ENCODE data around the gene POP7. TPM values are rescaled to one million over a fixed set of nuclear protein-coding genes. Genes with fewer than 3 reads are reported as not detected.

The POP7 gene
- total RNA-seq, 1 donor from 2014 or later = 67.9 TPM

- peak overlapping the region; percentile 96 for H3K4me3 Mint-ChIP-seq
- peaks cover 19% of the 10 kb centered on the region for H3K27me3 Mint-ChIP-seq (ENCODE audit: low read depth)
- peaks cover 10% of the 10 kb centered on the region for H3K4me1 Mint-ChIP-seq
- no peak overlapping the region for H3K27ac Mint-ChIP-seq (ENCODE audit: unreplicated experiment)
- H3K9me3 Mint-ChIP-seq = no peaks in the 10 kb centered on the region
- H3K36me3 Mint-ChIP-seq (ENCODE audit: low read depth) = peaks cover 6% of the 10 kb centered on the region
- TF ChIP-seq CTCF (conservative IDR thresholded peaks at IDR 0.05) = no peak
- DNase-seq (ENCODE audit: low read depth, low spot score) = no peak
Observed at GRCh38 chr7:100675105-100675451, 30.8 kb upstream of the POP7 start.

- peak overlapping the region; percentile 89 for H3K4me3 Mint-ChIP-seq
- TF ChIP-seq CTCF (conservative IDR thresholded peaks at IDR 0.05) = no peak
- H3K9me3 Mint-ChIP-seq = no peaks in the 10 kb centered on the region
- DNase-seq (ENCODE audit: low read depth, low spot score) = peak; percentile 64
- H3K4me1 Mint-ChIP-seq = peaks cover 13% of the 10 kb centered on the region
- H3K36me3 Mint-ChIP-seq (ENCODE audit: low read depth) = peaks cover 8% of the 10 kb centered on the region
- no peak overlapping the region for H3K27ac Mint-ChIP-seq (ENCODE audit: unreplicated experiment)
- H3K27me3 Mint-ChIP-seq (ENCODE audit: low read depth) = peaks cover 16% of the 10 kb centered on the region
Observed at GRCh38 chr7:100675581-100676350, 30.2 kb upstream of the POP7 start.

- Mint-ChIP-seq H3K4me1 (peaks cover 13% of the 10 kb centered on the region), H3K27ac (ENCODE audit: unreplicated experiment) (peak overlapping the region; percentile 71), H3K36me3 (ENCODE audit: low read depth) (peaks cover 8% of the 10 kb centered on the region), H3K27me3 (ENCODE audit: low read depth) (peaks cover 8% of the 10 kb centered on the region), H3K4me3 (peak overlapping the region; percentile 89), H3K9me3 (no peaks in the 10 kb centered on the region)
- no peak for DNase-seq (ENCODE audit: low read depth, low spot score)
- no peak for TF ChIP-seq CTCF (conservative IDR thresholded peaks at IDR 0.05)
Observed at GRCh38 chr7:100676501-100677306, 29.2 kb upstream of the POP7 start.

- H3K27ac Mint-ChIP-seq (ENCODE audit: unreplicated experiment) = no peak overlapping the region
- no peak for TF ChIP-seq CTCF (conservative IDR thresholded peaks at IDR 0.05)
- peak overlapping the region; percentile 80 for H3K4me3 Mint-ChIP-seq
- H3K27me3 Mint-ChIP-seq (ENCODE audit: low read depth) = peaks cover 3% of the 10 kb centered on the region
- no peak for DNase-seq (ENCODE audit: low read depth, low spot score)
- H3K9me3 Mint-ChIP-seq = no peaks in the 10 kb centered on the region
- peaks cover 8% of the 10 kb centered on the region for H3K36me3 Mint-ChIP-seq (ENCODE audit: low read depth)
- H3K4me1 Mint-ChIP-seq = peaks cover 13% of the 10 kb centered on the region
Observed at GRCh38 chr7:100677308-100678267, 28.3 kb upstream of the POP7 start.

Data from neural crest cell (in vitro differentiated cells).